Islet precursor cell (in vitro differentiated cells): ENCODE results near the gene HSPBP1.
A peak's percentile ranks its signal among the peaks of the same experiment; 100 is the strongest.
"Not testable (repeated sequence)": the region's sequence is repeated elsewhere in the genome, so short reads cannot be mapped to it uniquely, and the experiment has no call there.

ENCODE experiments used
- DNase-seq: peaks from one replicate; pipeline ENCODE4 v3.0.0-alpha.2; 2018

Gene HSPBP1

GRCh38 chr19:55230780-55231179 is 49.1 kb downstream of the HSPBP1 start:
- DNase-seq = no peak

DNA sequence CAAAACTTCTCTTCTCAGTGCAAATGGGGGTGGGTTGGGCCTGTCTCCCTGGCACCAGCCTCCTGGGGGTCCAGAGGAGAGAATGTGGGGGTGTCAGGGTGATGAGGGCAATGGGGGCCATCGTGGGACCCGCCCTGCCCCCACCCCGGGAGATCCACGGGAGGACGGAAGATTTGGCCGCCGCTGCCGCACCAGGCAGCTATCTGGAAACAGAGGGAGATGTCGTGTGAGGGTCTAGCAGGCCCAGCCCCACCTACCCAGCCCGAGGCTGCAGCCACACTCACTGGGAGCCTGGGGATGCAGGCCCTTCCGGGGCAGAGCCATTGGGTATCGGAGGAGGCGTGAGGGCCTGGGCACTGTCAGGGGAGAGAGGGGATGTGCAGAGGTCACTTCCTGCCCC is 49.6 kb downstream of the HSPBP1 start:
- no peak for DNase-seq

GRCh38 chr19:55229789-55230182 is 50.1 kb downstream of the HSPBP1 start:
- no peak for DNase-seq

- DNase-seq = no peak
These were observed 50.6 kb downstream of the HSPBP1 start for GRCh38 chr19:55229145-55229788.

GRCh38 chr19:55228403-55229031 is 51.4 kb downstream of the HSPBP1 start, which contains the start of gene TMEM86B:
Gene TMEM86B (minus strand): TSS chr19:55228763. CDS start chr19:55228741, 22 bp downstream.
- DNase-seq = no peak

- no peak for DNase-seq
These were observed 51.9 kb downstream of the HSPBP1 start for GRCh38 chr19:55228015-55228391.

DNA sequence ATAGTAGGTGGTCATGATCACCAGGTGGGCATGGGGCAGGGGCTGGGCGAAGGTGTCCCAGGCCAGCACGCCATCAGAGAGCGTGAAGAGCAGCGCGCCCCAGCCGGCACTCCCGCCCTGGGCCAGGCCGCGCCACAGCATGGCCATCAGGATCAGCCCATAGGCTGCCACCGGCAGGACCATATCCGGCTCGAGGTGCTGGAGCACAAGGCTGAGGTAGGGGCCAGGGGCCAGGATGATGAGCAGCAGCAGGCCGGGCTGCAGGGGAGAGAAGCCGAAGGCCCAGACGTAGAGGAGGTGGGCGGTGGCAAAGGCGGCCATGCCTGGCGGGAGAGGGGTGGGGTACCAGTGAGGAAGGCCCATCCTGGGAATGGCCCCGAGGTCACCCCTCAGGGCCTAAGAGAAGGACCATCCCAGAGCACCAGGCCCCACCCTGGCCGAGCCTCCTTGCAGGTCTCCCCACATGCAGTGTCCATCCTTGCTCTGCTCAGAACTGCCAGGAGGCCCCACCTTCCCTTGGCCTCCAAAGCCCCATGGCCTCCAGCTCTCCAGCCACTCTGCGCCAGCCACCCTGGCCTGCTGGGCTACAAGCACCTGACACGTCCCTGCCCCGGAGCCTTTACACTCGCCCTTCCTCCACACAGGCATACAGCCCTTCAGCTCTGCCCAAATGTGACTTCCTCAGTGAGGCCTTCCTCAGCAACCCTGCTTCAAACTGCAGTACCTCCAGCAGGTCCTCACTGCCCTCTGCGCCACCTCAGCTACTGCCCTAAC is 52.5 kb downstream of the HSPBP1 start:
- no peak for DNase-seq

- no peak for DNase-seq
These were observed 53.1 kb downstream of the HSPBP1 start for GRCh38 chr19:55226788-55227187.

DNA sequence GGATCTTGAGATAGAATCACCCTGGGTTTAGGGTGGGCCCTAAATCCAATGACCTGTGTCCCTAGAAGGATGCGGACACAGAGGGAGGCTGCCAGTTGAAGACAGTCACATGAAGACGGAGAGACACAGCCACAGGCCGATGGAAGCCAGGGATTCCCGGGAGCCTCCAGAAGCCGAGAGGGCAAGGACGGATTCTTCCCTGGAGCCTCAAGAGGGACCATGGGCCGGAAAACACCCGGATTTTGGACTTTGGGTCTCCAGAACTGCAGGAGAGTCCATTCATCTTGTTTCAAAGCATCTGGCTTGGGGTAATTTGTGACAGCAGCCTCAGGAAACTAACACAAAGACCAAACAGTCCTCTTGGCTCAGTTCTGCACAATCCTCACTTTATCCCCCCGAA is 53.6 kb downstream of the HSPBP1 start:
- DNase-seq = no peak

DNA sequence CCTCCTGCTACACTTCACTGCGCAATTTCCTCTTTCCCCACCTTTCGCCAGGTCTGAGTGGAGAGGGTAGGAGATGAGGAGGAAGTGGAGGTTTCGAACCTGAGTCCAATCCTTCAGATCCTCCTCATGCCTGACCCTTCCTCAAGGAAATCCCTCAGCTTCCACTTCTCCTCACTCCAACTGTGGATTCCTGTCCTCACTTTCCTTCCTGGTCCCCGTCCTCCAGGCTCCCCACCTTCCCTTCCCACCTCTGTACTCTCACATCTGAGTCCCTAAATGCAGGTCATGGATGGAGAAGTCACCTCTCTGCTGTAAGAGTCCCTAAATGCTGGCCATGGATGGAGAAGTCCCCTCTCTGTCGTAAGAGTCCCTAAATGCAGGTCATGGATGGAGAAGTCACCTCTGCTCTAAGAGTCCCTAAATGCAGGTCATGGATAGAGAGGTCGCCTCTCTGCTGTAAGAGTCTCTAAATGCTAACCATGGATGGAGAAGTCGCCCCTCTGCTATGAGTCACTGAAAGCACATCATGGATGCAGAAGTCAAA is 54.4 kb downstream of the HSPBP1 start:
- DNase-seq = no peak

DNA sequence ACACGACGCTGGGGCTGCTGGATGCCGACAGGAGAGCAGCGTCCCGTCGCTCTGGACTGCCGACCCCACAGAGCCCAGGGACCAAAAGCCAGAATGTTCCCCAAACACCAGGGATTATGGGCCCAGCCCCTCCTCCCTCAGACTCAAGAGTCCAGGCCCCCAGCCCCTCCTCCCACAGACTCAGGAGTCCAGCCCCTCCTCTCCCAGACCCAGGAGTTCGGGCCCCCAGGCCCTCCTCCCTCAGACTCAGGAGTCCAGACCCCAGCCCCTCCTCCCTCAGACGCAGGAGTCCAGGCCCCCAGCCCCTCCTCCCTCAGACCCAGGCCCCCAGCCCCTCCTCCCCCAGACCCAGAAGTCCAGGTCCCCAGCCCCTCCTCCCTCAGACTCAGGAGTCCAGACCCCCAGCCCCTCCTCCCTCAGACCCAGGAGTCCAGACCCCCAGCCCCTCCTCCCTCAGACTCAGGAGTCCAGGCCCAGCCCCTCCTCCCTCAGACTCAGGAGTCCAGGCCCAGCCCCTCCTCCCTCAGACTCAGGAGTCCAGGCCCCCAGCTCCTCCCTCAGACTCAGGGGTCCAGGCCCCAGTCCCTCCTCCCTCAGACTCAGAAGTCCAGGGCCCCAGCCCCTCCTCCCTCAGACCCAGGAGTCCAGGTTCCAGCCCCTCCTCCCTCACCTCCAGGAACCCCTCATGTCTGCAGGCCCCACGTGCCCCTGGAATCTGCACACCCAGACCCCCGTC is 55.1 kb downstream of the HSPBP1 start:
- not testable (repeated sequence) for DNase-seq

- no peak for DNase-seq
These were observed 55.8 kb downstream of the HSPBP1 start for GRCh38 chr19:55224038-55224665.

- DNase-seq = no peak
These were observed 56.4 kb downstream of the HSPBP1 start for GRCh38 chr19:55223291-55224037.

GRCh38 chr19:55220525-55220924 is 59.4 kb downstream of the HSPBP1 start:
- DNase-seq = no peak

DNA sequence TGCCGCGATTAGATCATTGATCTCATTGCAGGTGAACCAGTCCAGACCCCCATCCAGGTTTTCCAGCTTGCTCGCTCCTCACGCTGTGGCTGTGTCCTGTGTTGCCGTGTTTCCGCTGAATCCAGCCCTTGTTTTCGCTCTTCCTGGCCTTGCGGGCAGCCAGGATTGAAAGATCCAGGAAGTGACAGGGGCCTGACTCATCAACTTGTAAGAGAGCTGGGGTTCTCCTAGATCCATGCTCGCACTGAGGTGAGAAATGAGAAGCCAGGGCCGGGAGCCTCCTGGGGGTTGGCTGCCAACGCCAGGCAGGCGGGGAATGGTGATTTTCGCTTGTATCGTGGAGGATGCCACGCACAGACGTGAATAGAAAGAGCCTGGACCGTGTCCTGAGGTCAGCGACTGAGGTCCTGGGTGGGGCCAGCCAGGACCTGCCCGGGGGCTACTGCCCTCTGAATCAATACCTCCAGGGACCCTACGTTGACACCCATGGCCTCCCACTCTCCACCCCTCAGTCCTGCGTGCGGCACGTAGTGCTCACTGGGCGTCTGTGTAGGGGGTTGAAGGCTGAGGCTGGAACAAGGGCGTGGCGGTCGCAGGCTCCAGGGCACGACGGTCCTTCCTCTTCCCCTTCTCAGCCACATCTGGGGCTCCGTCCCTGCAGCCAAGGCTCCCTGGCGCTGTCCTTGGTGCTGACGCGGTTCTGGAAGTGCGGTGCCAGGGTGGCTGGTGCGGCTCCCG is 63.3 kb downstream of the HSPBP1 start:
- peak; percentile 98 for DNase-seq

GRCh38 chr19:55213547-55213946 is 66.4 kb downstream of the HSPBP1 start:
- DNase-seq = no peak

GRCh38 chr19:55212447-55212846 is 67.5 kb downstream of the HSPBP1 start:
- DNase-seq = no peak
